CD8-positive, alpha-beta memory T cell (primary cell): ENCODE measurements around the gene CSTA. TPM values are rescaled to one million over a fixed set of nuclear protein-coding genes. Genes with fewer than 3 reads are reported as not detected.
A peak's percentile ranks its signal among the peaks of the same experiment; 100 is the strongest.

ENCODE experiments used
- CTCF ChIA-PET: fragments of 350-600 bp; sonication (Branson Sonifier 250); formaldehyde crosslinking; loops from one replicate; lab custom pipeline; 2021; ENCODE audit warnings: antibody characterized with exemption; lab: Charles Lee
- POLR2A ChIA-PET: fragments of 350-600 bp; sonication (Branson Sonifier 250); formaldehyde crosslinking; loops from one replicate; lab custom pipeline; 2021; ENCODE audit warnings: antibody characterized with exemption; lab: Charles Lee
- DNase-seq, 5 donors: peaks; one replicate each; pipeline versions ENCODE4 v3.0.0 to v3.0.0-alpha.2; 2020 to 2022; ENCODE audit warnings: mixed read lengths in 1 of 5
- H3K27ac ChIP-seq: one replicate; pipeline ENCODE4 v1.7.0; 2013; ENCODE audit warnings: low read depth, mild to moderate bottlenecking, low read length, moderate library complexity
- H3K27me3 ChIP-seq: 2 replicates; pipeline ENCODE4 v1.7.0; 2013; ENCODE audit warnings: low read length, mild to moderate bottlenecking; ENCODE audit not compliant: insufficient read depth, poor library complexity, severe bottlenecking
- H3K36me3 ChIP-seq: 2 replicates; pipeline ENCODE4 v1.7.0; 2013; ENCODE audit warnings: mild to moderate bottlenecking, low read length, moderate library complexity; ENCODE audit not compliant: insufficient read depth
- H3K4me1 ChIP-seq: 2 replicates; pipeline ENCODE4 v1.7.0; 2013; ENCODE audit warnings: mild to moderate bottlenecking, low read length, moderate library complexity; ENCODE audit not compliant: insufficient read depth
- H3K4me3 ChIP-seq: 2 replicates; pipeline ENCODE4 v1.7.0; 2013; ENCODE audit warnings: mild to moderate bottlenecking, low read length
- H3K9me3 ChIP-seq: 2 replicates; pipeline ENCODE4 v1.7.0; 2013; ENCODE audit warnings: mild to moderate bottlenecking, low read length
- H3K27ac Mint-ChIP-seq, 8 donors: one replicate each; pipeline ENCODE4 v1.8.0; 2020 to 2021; ENCODE audit warnings: mixed read lengths in 8 of 8, mild to moderate bottlenecking in 6 of 8, inconsistent platforms in 3 of 8, moderate library complexity in 3 of 8
- H3K27me3 Mint-ChIP-seq, 2 donors: one replicate each; pipeline ENCODE4 v1.8.0; 2020 to 2021; ENCODE audit warnings: mixed read lengths in 2 of 2, mild to moderate bottlenecking in 1 of 2, moderate library complexity in 1 of 2
- H3K36me3 Mint-ChIP-seq, 3 donors: one replicate each; pipeline ENCODE4 v1.8.0; 2020 to 2021; ENCODE audit warnings: mixed read lengths in 3 of 3, inconsistent platforms in 1 of 3, mild to moderate bottlenecking in 1 of 3
- H3K4me1 Mint-ChIP-seq, 3 donors: one replicate each; pipeline ENCODE4 v1.8.0; 2020 to 2021; ENCODE audit warnings: mixed read lengths in 3 of 3, inconsistent platforms in 1 of 3, mild to moderate bottlenecking in 1 of 3
- H3K4me3 Mint-ChIP-seq, 7 donors: one replicate each; pipeline ENCODE4 v1.8.0; 2020 to 2021; ENCODE audit warnings: mixed read lengths in 7 of 7, mild to moderate bottlenecking in 6 of 7, moderate library complexity in 4 of 7, inconsistent platforms in 2 of 7
- H3K9me3 Mint-ChIP-seq, 5 donors: one replicate each; pipeline ENCODE4 v1.8.0; 2020 to 2022; ENCODE audit warnings: mixed read lengths in 5 of 5, mild to moderate bottlenecking in 3 of 5, moderate library complexity in 2 of 5, inconsistent platforms in 1 of 5
- polyA plus RNA-seq: library from polyadenylated mRNA; unstranded; fragments of 300-500 nt; fragmentation: Illumina TruSeq; gene quantifications from one replicate; pipeline ENCODE4 v1.2.3, GENCODE V29; 2021
- total RNA-seq, 2 experiments: library from RNA; stranded (reverse); gene quantifications; one replicate each; pipeline ENCODE4 v1.2.3, GENCODE V29; 2021

The CSTA gene
- total and polyA plus RNA-seq, 3 experiments from 2014 or later = 0.31 TPM; not detected in 2

DNA sequence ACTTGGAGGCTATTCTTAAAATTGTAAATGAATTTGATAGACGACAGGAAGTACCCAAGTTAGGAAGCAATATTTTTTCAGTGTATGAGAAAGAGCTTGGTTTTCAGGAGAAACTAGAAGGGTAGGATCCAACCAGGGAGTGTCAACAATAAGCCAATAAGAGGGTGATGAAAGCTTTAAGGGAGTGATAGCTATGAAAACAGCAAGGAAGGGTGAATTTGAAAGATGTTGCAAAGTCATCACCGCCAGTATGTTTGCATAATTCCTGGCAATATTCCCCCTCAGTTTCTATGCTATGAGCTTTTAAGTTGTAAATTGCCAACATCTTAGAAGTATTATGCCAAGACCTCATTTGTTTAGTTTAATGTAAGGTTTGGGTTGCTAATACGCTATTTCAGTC lies 11.8 kb upstream of the CSTA start:
- Mint-ChIP-seq H3K4me1 (peaks cover 3 to 6% (median 5%) of the 10 kb centered on the region in 3 donors), H3K36me3 (no peaks in the 10 kb centered on the region), H3K27me3 (peaks cover 1 to 18% of the 10 kb centered on the region in 2 donors), H3K27ac (no peak overlapping the region), H3K4me3 (no peak overlapping the region), H3K9me3 (peaks cover 0 to 5% (median 0%) of the 10 kb centered on the region in 5 donors)
- Histone ChIP-seq H3K4me3 (no peak overlapping the region), H3K27me3 (no peaks in the 10 kb centered on the region), H3K36me3 (no peaks in the 10 kb centered on the region), H3K27ac (no peak overlapping the region), H3K4me1 (no peaks in the 10 kb centered on the region), H3K9me3 (no peaks in the 10 kb centered on the region)
- ChIA-PET CTCF (no interaction called here), POLR2A (no interaction called here)
- DNase-seq = no peak

DNA sequence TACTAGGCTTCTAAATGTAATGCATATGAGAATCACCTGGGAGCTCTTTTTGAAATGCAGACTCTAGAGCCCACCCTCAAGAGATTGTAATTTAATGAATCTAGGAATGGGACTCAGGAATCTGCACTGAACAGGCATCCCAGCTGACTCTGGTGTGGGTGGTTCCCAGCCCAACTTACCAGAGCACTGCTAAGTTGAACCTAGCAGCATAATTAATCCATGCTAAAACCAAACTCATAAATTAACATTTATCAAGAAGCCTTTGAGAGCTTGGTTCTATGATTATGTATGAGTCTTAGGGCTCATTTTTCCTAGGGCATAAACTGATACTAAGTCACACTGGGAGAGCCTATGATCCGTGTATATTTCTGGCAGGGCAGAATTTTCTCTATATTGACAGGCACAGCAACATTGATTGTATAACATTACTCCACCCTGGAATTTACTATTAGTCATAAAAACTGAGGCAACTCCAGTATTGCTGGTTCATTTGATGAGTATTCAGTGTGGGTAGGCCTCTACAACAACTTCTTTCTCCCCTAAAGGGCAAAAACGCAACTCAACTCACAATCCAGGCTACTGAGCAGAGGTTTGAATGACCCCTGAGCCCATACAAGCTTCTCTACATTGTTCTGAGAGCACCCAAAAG lies 10.7 kb upstream of the CSTA start:
- no peaks in the 10 kb centered on the region for H3K9me3 ChIP-seq
- Mint-ChIP-seq H3K36me3 (no peaks in the 10 kb centered on the region), H3K27me3 (peaks cover 1 to 21% of the 10 kb centered on the region in 2 donors), H3K4me3 (no peak overlapping the region), H3K9me3 (peaks cover 0 to 11% (median 2%) of the 10 kb centered on the region in 5 donors), H3K4me1 (peaks cover 3 to 6% (median 5%) of the 10 kb centered on the region in 3 donors), H3K27ac (peak overlapping the region in 1 of 8 donors; percentile 21)
- H3K36me3 ChIP-seq = no peaks in the 10 kb centered on the region
- ChIA-PET POLR2A (no interaction called here), CTCF (no interaction called here)
- H3K4me3 ChIP-seq = no peak overlapping the region
- no peaks in the 10 kb centered on the region for H3K4me1 ChIP-seq
- H3K27ac ChIP-seq = no peak overlapping the region
- DNase-seq = no peak
- no peaks in the 10 kb centered on the region for H3K27me3 ChIP-seq

DNA sequence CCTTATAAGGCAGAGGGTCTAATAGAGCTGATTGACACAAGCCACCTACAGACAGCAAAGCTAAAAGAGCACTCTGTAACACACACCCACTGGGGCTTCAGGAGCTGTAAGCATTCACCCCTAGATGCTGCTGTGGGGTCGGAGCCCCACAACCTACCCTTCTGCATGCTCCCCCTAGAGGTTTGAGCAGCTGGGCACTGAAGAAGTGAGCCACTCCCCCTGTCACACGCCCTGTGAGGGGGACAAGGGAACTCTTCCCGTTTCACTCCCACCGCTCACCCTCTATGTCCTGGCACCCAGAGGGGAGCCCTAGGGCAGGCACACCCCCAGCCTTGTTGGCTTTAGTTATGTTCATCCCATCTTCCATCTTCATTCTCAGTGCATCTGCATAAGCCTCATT lies 9.4 kb upstream of the CSTA start:
- Mint-ChIP-seq H3K4me3 (no peak overlapping the region), H3K27me3 (peaks cover 1 to 21% of the 10 kb centered on the region in 2 donors), H3K27ac (no peak overlapping the region), H3K4me1 (peaks cover 3 to 6% (median 5%) of the 10 kb centered on the region in 3 donors), H3K36me3 (peaks cover 0 to 3% (median 0%) of the 10 kb centered on the region in 3 donors), H3K9me3 (peaks cover 4 to 14% (median 6%) of the 10 kb centered on the region in 5 donors)
- POLR2A ChIA-PET = no interaction called here
- CTCF ChIA-PET = no interaction called here
- no peaks in the 10 kb centered on the region for H3K4me1 ChIP-seq
- no peaks in the 10 kb centered on the region for H3K36me3 ChIP-seq
- no peak overlapping the region for H3K27ac ChIP-seq
- no peak overlapping the region for H3K4me3 ChIP-seq
- H3K9me3 ChIP-seq = no peaks in the 10 kb centered on the region
- H3K27me3 ChIP-seq = no peaks in the 10 kb centered on the region
- no peak for DNase-seq

DNA sequence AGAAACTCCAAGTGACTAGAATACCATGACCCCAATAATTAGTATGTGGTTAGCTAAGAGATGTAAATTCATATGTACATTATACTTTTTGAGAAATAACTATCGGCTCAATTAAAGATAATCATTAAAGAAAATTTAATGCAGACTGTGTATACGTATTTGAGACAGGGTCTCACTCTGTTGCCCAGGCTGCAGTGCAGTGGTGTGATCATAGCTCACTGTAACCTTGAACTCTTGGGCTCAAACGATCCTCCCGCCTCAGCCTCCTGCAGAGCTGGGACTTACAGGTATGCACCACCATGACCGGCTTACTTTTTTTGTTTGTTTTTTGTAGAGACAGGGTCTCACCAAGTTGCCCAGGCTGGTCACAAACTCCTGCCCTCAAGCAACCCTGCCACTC lies 8.7 kb upstream of the CSTA start:
- no peak overlapping the region for H3K27ac Mint-ChIP-seq
- Histone ChIP-seq H3K27ac (no peak overlapping the region), H3K27me3 (no peaks in the 10 kb centered on the region), H3K9me3 (no peaks in the 10 kb centered on the region), H3K4me1 (no peaks in the 10 kb centered on the region), H3K4me3 (no peak overlapping the region), H3K36me3 (no peaks in the 10 kb centered on the region)
- POLR2A ChIA-PET = no interaction called here
- CTCF ChIA-PET = no interaction called here
- peaks cover 3 to 6% (median 5%) of the 10 kb centered on the region in 3 donors for H3K4me1 Mint-ChIP-seq
- H3K36me3 Mint-ChIP-seq = peaks cover 0 to 3% (median 0%) of the 10 kb centered on the region in 3 donors
- DNase-seq = no peak
- no peak overlapping the region for H3K4me3 Mint-ChIP-seq
- H3K9me3 Mint-ChIP-seq = peaks cover 4 to 14% (median 6%) of the 10 kb centered on the region in 5 donors
- peaks cover 1 to 21% of the 10 kb centered on the region in 2 donors for H3K27me3 Mint-ChIP-seq

DNA sequence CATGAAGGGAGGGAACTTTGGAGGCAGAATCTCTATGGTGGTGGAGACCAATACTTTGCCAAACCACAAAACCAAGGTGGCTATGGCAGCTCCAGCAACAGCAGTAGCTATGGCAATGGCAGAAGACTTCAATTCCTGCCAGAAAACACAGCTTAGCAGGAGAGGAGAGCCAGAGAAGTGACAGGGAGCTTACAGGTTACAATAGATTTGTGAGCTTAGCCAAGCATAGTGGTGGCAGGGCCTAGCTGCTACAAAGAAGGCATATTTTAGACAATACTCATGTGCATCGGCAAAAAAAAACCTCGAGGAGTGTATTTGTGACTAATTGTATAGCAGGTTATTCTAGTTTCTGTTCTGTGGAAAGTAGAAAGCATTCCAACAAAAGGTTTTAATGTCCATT lies 6.4 kb upstream of the CSTA start:
- CTCF ChIA-PET = no interaction called here
- peaks cover 1 to 21% of the 10 kb centered on the region in 2 donors for H3K27me3 Mint-ChIP-seq

DNA sequence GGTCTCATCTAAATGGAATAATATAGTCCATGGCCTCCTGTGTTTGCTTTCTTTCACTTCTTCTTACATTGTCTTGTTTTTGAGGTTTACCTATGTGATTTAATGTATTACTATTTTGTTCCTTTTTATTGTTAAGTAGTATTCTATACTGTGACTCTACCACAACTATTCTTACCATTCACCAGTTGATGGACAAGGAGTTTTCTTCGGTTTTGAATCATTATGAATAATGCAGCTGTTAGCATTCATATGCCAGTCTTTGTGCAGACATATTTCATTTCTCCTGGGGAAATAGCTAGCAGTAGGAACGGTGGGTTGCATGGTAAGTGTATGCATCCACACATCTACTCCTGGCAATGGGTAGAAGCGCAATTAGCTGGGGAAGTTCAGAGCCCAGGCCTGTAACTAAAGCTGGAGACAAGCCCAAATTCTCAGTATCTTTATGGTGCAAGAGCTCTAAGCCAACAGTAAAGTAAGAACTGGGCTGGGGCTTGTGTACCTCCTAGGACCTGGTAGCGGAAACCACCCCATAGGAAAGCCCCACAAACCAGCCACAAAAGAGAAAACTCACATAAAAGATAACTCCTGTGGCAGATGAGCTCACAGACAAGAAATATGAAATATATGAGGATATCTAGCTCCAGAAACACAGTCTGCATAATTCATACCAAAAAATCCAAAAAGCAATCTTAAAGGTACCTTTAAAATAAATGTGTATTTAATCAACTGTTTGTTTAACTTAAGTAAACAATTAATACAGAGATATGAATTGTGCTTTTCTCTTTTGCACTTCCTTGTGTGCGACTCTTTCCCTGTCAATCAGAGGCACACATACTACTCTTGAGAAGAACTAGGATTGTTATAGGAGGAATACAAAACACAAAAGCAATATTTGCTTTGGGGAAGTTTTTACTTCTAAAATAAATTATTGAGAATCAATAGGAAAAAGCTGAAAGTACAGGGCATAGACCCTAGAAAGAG lies 2.7 kb upstream of the CSTA start:
- Histone ChIP-seq H3K9me3 (no peaks in the 10 kb centered on the region), H3K27me3 (no peaks in the 10 kb centered on the region), H3K36me3 (no peaks in the 10 kb centered on the region), H3K4me1 (peaks cover 15% of the 10 kb centered on the region), H3K4me3 (no peak overlapping the region), H3K27ac (no peak overlapping the region)
- POLR2A ChIA-PET = no interaction called here
- CTCF ChIA-PET = no interaction called here
- peaks cover 8 to 12% (median 10%) of the 10 kb centered on the region in 3 donors for H3K4me1 Mint-ChIP-seq
- peaks cover 0 to 3% (median 0%) of the 10 kb centered on the region in 3 donors for H3K36me3 Mint-ChIP-seq
- H3K9me3 Mint-ChIP-seq = peaks cover 4 to 14% (median 7%) of the 10 kb centered on the region in 5 donors
- H3K27ac Mint-ChIP-seq = no peak overlapping the region
- H3K27me3 Mint-ChIP-seq = peaks cover 0 to 16% of the 10 kb centered on the region in 2 donors
- no peak overlapping the region for H3K4me3 Mint-ChIP-seq
- DNase-seq = peak in 3 of 5 donors; percentile 4 to 57 (median 6)

More for the DNA sequence above, 6.4 kb upstream of the CSTA start:
- H3K4me3 ChIP-seq = no peak overlapping the region
- DNase-seq = no peak
- Mint-ChIP-seq H3K9me3 (peaks cover 4 to 14% (median 7%) of the 10 kb centered on the region in 5 donors), H3K4me3 (no peak overlapping the region), H3K27ac (no peak overlapping the region), H3K4me1 (peaks cover 8 to 12% (median 10%) of the 10 kb centered on the region in 3 donors), H3K36me3 (peaks cover 0 to 3% (median 0%) of the 10 kb centered on the region in 3 donors)
- no peak overlapping the region for H3K27ac ChIP-seq
- H3K4me1 ChIP-seq = peaks cover 15% of the 10 kb centered on the region
- POLR2A ChIA-PET = no interaction called here
- no peaks in the 10 kb centered on the region for H3K9me3 ChIP-seq
- H3K36me3 ChIP-seq = no peaks in the 10 kb centered on the region
- H3K27me3 ChIP-seq = no peaks in the 10 kb centered on the region

DNA sequence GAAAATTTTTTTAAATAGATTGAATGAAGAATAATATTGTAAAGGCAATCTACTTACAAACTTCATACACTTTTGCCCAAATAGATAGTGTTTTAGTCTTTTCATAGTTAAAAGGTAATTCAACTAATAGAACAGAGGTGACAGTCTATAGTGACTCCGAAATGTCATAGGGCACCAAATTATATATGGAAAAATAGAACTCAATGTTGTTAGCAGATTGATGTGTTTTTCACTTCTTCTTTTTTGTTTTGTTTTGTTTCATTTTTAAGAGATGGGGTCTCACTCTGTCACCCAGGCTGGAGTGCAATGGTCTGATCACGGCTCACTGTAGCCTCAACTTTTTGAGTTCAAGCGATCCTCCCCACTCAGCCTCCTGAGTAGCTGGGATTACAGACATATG lies 721 bp downstream of the CSTA start:
- CTCF ChIA-PET = no interaction called here
- H3K36me3 Mint-ChIP-seq = no peaks in the 10 kb centered on the region

DNA sequence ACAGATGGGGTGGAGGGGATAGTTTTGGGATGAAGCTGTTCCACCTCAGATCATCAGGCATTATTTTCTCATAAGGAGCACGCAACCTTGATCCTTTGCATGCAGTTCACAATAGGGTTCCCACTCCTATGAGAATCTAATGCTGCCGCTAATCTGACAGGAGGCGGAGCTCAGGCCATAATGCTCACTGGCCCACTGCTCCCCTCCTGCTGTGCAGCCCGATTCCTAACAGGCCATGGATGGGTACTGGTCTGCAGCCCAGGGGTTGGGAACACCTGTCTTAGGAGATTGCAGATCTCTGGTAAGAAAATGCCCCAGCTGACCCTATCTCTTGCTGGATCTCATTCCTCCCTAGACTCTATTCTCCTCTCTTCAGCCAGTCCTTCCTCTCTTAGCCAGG lies 6.8 kb downstream of the CSTA start:
- Histone ChIP-seq H3K27me3 (no peaks in the 10 kb centered on the region), H3K9me3 (no peaks in the 10 kb centered on the region), H3K27ac (no peak overlapping the region), H3K4me1 (no peaks in the 10 kb centered on the region), H3K36me3 (no peaks in the 10 kb centered on the region), H3K4me3 (no peak overlapping the region)
- POLR2A ChIA-PET = no interaction called here
- Mint-ChIP-seq H3K27ac (no peak overlapping the region), H3K36me3 (peaks cover 0 to 1% (median 0%) of the 10 kb centered on the region in 3 donors), H3K4me1 (no peaks in the 10 kb centered on the region), H3K9me3 (no peaks in the 10 kb centered on the region), H3K27me3 (peaks cover 3 to 34% of the 10 kb centered on the region in 2 donors), H3K4me3 (no peak overlapping the region)
- CTCF ChIA-PET = no interaction called here
- DNase-seq = no peak

More for the DNA sequence above, 721 bp downstream of the CSTA start:
- H3K4me3 ChIP-seq = no peak overlapping the region
- H3K27me3 ChIP-seq = no peaks in the 10 kb centered on the region
- peaks cover 2 to 12% of the 10 kb centered on the region in 2 donors for H3K27me3 Mint-ChIP-seq
- no peak overlapping the region for H3K4me3 Mint-ChIP-seq
- DNase-seq = no peak
- H3K9me3 ChIP-seq = no peaks in the 10 kb centered on the region
- POLR2A ChIA-PET = no interaction called here
- no peaks in the 10 kb centered on the region for H3K36me3 ChIP-seq
- no peak overlapping the region for H3K27ac Mint-ChIP-seq
- H3K4me1 Mint-ChIP-seq = peaks cover 8 to 12% (median 10%) of the 10 kb centered on the region in 3 donors
- peaks cover 15% of the 10 kb centered on the region for H3K4me1 ChIP-seq
- H3K9me3 Mint-ChIP-seq = peaks cover 0 to 2% (median 0%) of the 10 kb centered on the region in 5 donors
- H3K27ac ChIP-seq = no peak overlapping the region
